Activated B cell treated with CpG ODN at 0.5 μM for 24 hours (primary cell): ENCODE measurements around the gene OAF. TPM values are rescaled to one million over a fixed set of nuclear protein-coding genes. Genes with fewer than 3 reads are reported as not detected.

ENCODE experiments used
- ATAC-seq: fragments of 200-7000 bp; cut with Tn5 transposase; one replicate; pipeline ENCODE4 v1.10.0; 2021; ENCODE audit warnings: low read depth, mild to moderate bottlenecking, moderate library complexity
- CTCF ChIA-PET: fragments of 350-600 bp; sonication (Branson Sonifier 250); formaldehyde crosslinking; loops from one replicate; lab custom pipeline; 2021; ENCODE audit warnings: antibody characterized with exemption; lab: Charles Lee
- POLR2A ChIA-PET: fragments of 350-600 bp; sonication (Branson Sonifier 250); formaldehyde crosslinking; loops from one replicate; lab custom pipeline; 2021; ENCODE audit warnings: antibody characterized with exemption; lab: Charles Lee
- DNase-seq: peaks from one replicate; pipeline ENCODE4 v3.0.0; 2022
- H3K27ac Mint-ChIP-seq: one replicate; pipeline ENCODE4 v1.8.0; 2020; ENCODE audit warnings: mixed read lengths
- H3K27me3 Mint-ChIP-seq: one replicate; pipeline ENCODE4 v1.8.0; 2021; ENCODE audit warnings: mixed read lengths
- H3K36me3 Mint-ChIP-seq: one replicate; pipeline ENCODE4 v1.8.0; 2021; ENCODE audit warnings: low read depth, mixed read lengths
- H3K4me1 Mint-ChIP-seq: one replicate; pipeline ENCODE4 v1.8.0; 2021; ENCODE audit warnings: mixed read lengths
- H3K4me3 Mint-ChIP-seq: one replicate; pipeline ENCODE4 v1.8.0; 2020; ENCODE audit warnings: mild to moderate bottlenecking, mixed read lengths
- H3K9me3 Mint-ChIP-seq: one replicate; pipeline ENCODE4 v1.8.0; 2020; ENCODE audit warnings: mixed read lengths
- CTCF ChIP-seq: fragments of 200-600 bp; IDR thresholded peaks from one replicate; pipeline ENCODE4 v1.8.0; 2022; ENCODE audit warnings: antibody characterized with exemption, mild to moderate bottlenecking
- intact Hi-C: fragments of 100-400 bp; cut with micrococcal nuclease; formaldehyde crosslinking; loops from one replicate; pipeline ENCODE4 v1.15.1; 2024
- total RNA-seq: library from RNA; stranded (reverse); gene quantifications from 2 replicates; pipeline ENCODE4 v1.2.3, GENCODE V29; 2022

OAF gene
- total RNA-seq, 1 donor from 2014 or later: 0.78 TPM

GRCh38 chr11:120226242-120226641, 15.4 kb downstream of the OAF start:
- peaks cover 10% of the 10 kb centered on the region for H3K4me1 Mint-ChIP-seq
- no peaks in the 10 kb centered on the region for H3K9me3 Mint-ChIP-seq
- ChIA-PET CTCF (no interaction called here), POLR2A (no interaction called here)
- no peak overlapping the region for H3K4me3 Mint-ChIP-seq
- H3K27me3 Mint-ChIP-seq: peaks cover 7% of the 10 kb centered on the region
- no peak for ATAC-seq
- H3K36me3 Mint-ChIP-seq: no peaks in the 10 kb centered on the region
- no peak for DNase-seq
- intact Hi-C loops: no loop called here
- H3K27ac Mint-ChIP-seq: no peak overlapping the region
- no peak for TF ChIP-seq CTCF

DNA sequence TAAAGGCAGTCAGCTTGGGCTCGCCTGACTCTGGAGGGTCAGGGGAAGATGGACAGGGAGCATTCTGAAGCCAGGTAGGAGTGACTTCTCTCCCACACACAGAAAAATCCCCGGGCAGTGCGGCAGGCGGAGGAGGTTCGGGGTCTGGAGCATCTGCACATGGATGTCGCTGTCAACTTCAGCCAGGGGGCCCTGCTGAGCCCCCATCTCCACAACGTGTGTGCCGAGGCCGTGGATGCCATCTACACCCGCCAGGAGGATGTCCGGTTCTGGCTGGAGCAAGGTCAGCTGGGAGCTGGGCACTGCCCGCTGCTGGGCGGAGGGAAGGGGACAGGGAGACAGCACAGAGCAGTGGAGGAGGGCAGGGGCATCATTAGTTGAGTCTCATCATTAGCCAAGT, 15.9 kb downstream of the OAF start:
- ATAC-seq (no peak), DNase-seq (no peak)
- Mint-ChIP-seq H3K27me3 (peaks cover 7% of the 10 kb centered on the region), H3K9me3 (no peaks in the 10 kb centered on the region), H3K4me1 (peaks cover 10% of the 10 kb centered on the region), H3K36me3 (no peaks in the 10 kb centered on the region), H3K4me3 (no peak overlapping the region), H3K27ac (no peak overlapping the region)
- CTCF ChIA-PET: no interaction called here
- no peak for TF ChIP-seq CTCF
- POLR2A ChIA-PET: no interaction called here
- intact Hi-C loops: no loop called here

DNA sequence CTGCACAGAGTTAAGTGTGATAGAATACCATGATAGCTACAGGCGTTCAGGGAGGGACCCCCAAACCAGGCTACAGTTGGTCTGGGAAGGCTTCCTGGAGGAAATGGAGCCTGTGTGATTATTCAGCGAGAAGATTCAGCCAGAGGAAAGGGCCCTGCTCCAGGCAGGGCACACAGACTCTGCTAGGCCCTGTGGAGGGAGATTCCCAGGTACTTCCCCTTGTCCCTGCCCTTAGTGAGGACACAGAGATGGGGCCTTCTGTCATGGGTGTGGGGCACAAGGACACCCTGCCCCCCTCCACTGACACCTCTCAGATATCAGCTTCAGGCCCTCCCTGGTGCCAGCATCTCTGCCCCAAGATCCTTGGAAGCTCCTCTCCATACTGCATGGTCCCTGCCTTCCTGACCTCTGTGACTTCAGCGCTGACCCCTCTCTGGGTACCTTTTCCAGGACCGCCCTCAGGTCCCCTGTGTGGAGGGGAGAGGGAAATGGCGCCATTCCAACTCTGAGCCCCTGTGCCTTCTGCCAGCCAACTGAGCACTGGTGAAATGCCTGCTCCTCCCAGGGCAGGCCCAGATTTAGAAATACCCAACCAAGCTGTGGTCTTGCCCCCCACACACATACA, 16.5 kb downstream of the OAF start:
- H3K36me3 Mint-ChIP-seq: no peaks in the 10 kb centered on the region
- DNase-seq (no peak), ATAC-seq (no peak)
- H3K4me1 Mint-ChIP-seq: peaks cover 10% of the 10 kb centered on the region
- no peak overlapping the region for H3K27ac Mint-ChIP-seq
- H3K4me3 Mint-ChIP-seq: no peak overlapping the region
- POLR2A ChIA-PET: interaction anchor here (0.6 kb wide), 1 partner anchor 33 kb away, joined by 4 read pairs; no protein-coding TSS in a partner anchor
- intact Hi-C loops: no loop called here
- CTCF ChIA-PET: no interaction called here
- H3K9me3 Mint-ChIP-seq: no peaks in the 10 kb centered on the region
- peaks cover 7% of the 10 kb centered on the region for H3K27me3 Mint-ChIP-seq
- no peak for TF ChIP-seq CTCF

GRCh38 chr11:120228794-120229384, 18.1 kb downstream of the OAF start:
- ChIA-PET POLR2A (interaction anchor here (0.8 kb wide), 1 partner anchor 19 kb away, joined by 6 read pairs; no protein-coding TSS in a partner anchor), CTCF (interaction anchor here (0.8 kb wide), 1 partner anchor 73 kb away, joined by 3 read pairs; no protein-coding TSS in a partner anchor)
- DNase-seq (no peak), ATAC-seq (no peak)
- Mint-ChIP-seq H3K27ac (no peak overlapping the region), H3K36me3 (no peaks in the 10 kb centered on the region), H3K9me3 (no peaks in the 10 kb centered on the region), H3K27me3 (peaks cover 15% of the 10 kb centered on the region), H3K4me1 (peaks cover 10% of the 10 kb centered on the region), H3K4me3 (no peak overlapping the region)
- no peak for TF ChIP-seq CTCF
- intact Hi-C loops: no loop called here
